ENCODE results near the gene RCSD1.

DNA sequence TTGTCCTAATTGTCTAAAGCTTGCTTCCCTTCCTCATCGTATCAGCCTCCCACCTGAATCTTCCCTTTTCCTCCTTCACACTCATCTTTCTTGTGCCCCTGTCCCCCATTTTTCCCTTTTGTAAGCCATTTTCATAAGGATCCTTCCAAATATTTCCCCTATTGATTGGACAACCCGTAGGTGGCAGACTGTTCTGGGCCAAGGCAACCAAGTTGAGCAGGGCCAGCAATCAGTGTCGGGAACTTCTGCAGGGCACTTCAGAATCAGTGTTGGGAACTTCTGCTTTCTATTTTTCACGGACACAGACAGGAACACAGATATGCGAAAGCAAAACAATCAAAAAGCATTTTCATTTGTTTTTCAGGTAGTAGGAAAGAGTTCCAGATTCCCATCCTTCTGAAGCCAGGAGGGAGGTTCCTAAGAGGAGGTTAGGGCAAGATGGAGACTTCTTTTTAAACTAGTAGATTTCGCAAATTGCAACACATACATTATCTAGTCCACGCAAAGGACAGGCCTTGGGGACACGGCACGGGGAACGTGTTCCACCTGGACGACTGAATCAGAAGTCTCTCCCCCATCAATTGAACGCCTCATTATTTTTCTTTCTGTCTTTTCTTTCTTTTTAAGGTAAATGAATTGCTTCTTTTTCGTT is 91.1 kb downstream of the RCSD1 start:
- no peak for TF ChIP-seq PPARA (CRISPR knock-in tag; IDR thresholded peaks at IDR 0.05; ENCODE audit: borderline replicate concordance)
- no peak for TF ChIP-seq CSDC2 (CRISPR knock-in tag; IDR thresholded peaks at IDR 0.05)

Measured in SK-N-SH treated with all-trans-retinoic acid at 6 μM for 48 hours (cell line).